ENCODE results near the gene HTT. TPM values are rescaled to one million over a fixed set of nuclear protein-coding genes. Genes with fewer than 3 reads are reported as not detected.

HTT gene
- total and polyA plus RNA-seq, 10 of the 15 experiments (the other 5 are each of a cell fraction or from before 2014, with no cell fraction given), result 3.3 to 113 (median 43.3) TPM

DNA sequence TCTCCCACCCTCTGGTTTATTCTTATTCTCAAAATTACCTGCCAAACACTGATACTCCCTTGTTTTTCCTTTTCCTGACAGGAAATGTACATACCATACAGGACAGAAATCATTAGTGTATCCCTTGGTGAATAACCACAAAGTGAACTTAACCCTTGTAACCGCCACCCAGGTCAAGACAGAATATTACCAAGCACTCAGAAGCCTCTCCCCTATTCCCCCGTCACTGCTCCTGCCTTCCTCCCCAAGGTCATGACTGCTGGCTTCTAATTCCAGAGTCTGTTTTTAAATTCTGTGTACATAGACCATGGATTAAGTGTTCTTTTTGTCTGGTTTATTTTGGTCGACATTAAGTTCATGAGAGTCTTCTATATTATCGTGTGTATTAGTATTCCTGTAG, 37.7 kb downstream of the HTT start (continued):
- TF ChIP-seq, protein P1, sequence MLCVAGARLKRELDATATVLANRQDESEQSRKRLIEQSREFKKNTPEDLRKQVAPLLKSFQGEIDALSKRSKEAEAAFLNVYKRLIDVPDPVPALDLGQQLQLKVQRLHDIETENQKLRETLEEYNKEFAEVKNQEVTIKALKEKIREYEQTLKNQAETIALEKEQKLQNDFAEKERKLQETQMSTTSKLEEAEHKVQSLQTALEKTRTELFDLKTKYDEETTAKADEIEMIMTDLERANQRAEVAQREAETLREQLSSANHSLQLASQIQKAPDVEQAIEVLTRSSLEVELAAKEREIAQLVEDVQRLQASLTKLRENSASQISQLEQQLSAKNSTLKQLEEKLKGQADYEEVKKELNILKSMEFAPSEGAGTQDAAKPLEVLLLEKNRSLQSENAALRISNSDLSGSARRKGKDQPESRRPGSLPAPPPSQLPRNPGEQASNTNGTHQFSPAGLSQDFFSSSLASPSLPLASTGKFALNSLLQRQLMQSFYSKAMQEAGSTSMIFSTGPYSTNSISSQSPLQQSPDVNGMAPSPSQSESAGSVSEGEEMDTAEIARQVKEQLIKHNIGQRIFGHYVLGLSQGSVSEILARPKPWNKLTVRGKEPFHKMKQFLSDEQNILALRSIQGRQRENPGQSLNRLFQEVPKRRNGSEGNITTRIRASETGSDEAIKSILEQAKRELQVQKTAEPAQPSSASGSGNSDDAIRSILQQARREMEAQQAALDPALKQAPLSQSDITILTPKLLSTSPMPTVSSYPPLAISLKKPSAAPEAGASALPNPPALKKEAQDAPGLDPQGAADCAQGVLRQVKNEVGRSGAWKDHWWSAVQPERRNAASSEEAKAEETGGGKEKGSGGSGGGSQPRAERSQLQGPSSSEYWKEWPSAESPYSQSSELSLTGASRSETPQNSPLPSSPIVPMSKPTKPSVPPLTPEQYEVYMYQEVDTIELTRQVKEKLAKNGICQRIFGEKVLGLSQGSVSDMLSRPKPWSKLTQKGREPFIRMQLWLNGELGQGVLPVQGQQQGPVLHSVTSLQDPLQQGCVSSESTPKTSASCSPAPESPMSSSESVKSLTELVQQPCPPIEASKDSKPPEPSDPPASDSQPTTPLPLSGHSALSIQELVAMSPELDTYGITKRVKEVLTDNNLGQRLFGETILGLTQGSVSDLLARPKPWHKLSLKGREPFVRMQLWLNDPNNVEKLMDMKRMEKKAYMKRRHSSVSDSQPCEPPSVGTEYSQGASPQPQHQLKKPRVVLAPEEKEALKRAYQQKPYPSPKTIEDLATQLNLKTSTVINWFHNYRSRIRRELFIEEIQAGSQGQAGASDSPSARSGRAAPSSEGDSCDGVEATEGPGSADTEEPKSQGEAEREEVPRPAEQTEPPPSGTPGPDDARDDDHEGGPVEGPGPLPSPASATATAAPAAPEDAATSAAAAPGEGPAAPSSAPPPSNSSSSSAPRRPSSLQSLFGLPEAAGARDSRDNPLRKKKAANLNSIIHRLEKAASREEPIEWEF (IDR thresholded peaks at IDR 0.05; ENCODE audit: insufficient replicate concordance, low read depth, low read length), result no peak
- TF ChIP-seq SMARCA5 (IDR thresholded peaks at IDR 0.05) (no peak), PAX5 (IDR thresholded peaks at IDR 0.05; ENCODE audit: borderline replicate concordance, low read depth, low read length) (no peak), BRCA1 (IDR thresholded peaks at IDR 0.05; ENCODE audit: low read depth, low read length) (no peak)

DNA sequence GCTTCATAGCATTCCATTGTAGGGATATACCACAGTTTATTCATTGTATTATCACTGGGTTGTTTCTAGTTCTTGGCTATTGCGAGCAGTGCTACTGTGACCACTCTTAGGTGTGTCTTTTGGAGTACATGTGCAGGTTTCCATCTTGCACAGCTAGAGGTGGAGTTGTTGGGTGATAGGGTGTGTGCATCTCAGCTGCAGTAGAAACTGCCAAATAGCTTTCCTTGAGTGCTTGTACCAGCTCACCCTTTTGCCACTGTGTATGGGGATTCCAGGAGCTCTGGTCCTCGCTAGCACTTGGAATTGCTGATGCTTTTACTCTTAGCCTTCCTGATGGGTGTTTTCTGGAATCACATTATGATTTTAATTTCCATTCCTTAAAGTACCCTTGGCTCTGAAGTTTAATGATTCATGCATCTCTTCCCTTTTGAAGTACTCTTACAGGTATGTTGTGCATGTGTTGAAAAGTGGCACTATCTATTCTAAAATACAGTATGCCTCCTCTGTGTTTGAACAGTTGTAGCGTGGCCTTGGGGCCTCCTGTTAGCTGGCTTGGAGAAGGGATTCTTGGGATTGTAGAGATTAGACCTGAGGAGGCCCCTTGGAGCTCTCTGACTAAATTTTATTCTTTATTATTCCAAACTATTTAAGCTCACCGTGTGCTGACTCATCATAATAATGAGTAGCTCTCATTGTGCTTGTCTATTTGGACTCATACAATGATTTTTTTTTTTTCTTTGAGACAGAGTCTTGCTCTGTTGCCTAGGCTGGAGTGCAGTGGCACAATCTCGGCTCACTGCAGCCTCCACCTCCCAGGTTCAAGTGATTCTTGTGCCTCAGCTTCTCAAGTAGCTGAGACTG, 38.4 kb downstream of the HTT start:
- Histone ChIP-seq H3K36me3 (ENCODE audit: control insufficient read depth in 2 of 2, insufficient read depth in 2 of 2, low read length in 1 of 2) (peaks cover 32 to 60% of the 10 kb centered on the region in 2 experiments), H3K4me3 (no peak overlapping the region), H3K9ac (ENCODE audit: control insufficient read depth, insufficient read depth, low read length) (no peak overlapping the region), H3K4me1 (ENCODE audit: control insufficient read depth, insufficient read depth, low read length) (no peaks in the 10 kb centered on the region), H2AFZ (ENCODE audit: control insufficient read depth, low read depth, low read length) (no peak overlapping the region), H3K9me3 (replicated peaks; ENCODE audit: control insufficient read depth, insufficient read depth, low read length) (no peaks in the 10 kb centered on the region), H3K27ac (ENCODE audit: control insufficient read depth, insufficient read depth) (no peak overlapping the region), H3K79me2 (ENCODE audit: control insufficient read depth, insufficient read depth, low read length) (no peaks in the 10 kb centered on the region; the same call in 1 of the 2 replicates), H3K27me3 (replicated peaks in 1 of 2; ENCODE audit: control insufficient read depth in 2 of 2, insufficient read depth in 2 of 2, low read length in 1 of 2) (no peaks in the 10 kb centered on the region), H4K20me1 (ENCODE audit: control insufficient read depth, insufficient read depth) (no peaks in the 10 kb centered on the region; the same call in 1 of the 2 replicates), H3K4me2 (ENCODE audit: control insufficient read depth, insufficient read depth) (no peak overlapping the region)
- SMC1A ChIA-PET (ENCODE audit: uncharacterized antibody, unreplicated experiment), result interaction anchor here (0.7 to 2.3 kb wide), 8 partner anchors 8 to 90 kb away, joined by 3 to 8 read pairs (median 3); no protein-coding TSS in a partner anchor
- CTCF ChIA-PET, result no interaction called here
- intact Hi-C loops (cut with micrococcal nuclease; ENCODE audit: unreplicated experiment), result no loop called here
- POLR2A ChIA-PET, result interaction anchor here (0.5 kb wide), 1 partner anchor 29 kb away, joined by 7 read pairs; no protein-coding TSS in a partner anchor
- ATAC-seq, result no peak
- TF ChIP-seq ZNF384 (IDR thresholded peaks at IDR 0.05; ENCODE audit: borderline replicate concordance, low read depth, low read length) (no peak), MTA3 (IDR thresholded peaks at IDR 0.05; ENCODE audit: borderline replicate concordance, low read length) (no peak), HCFC1 (IDR thresholded peaks at IDR 0.05; ENCODE audit: low read length) (no peak), TBL1XR1 (IDR thresholded peaks at IDR 0.05; ENCODE audit: low read depth, low read length) (no peak), CHD1 (IDR thresholded peaks at IDR 0.05; ENCODE audit: low read depth, low read length) (no peak), EED (IDR thresholded peaks at IDR 0.05; ENCODE audit: low read depth) (no peak), MEF2B (IDR thresholded peaks at IDR 0.05; ENCODE audit: partially characterized antibody, poor library complexity, severe bottlenecking) (no peak), FOS (IDR thresholded peaks at IDR 0.05; ENCODE audit: borderline replicate concordance, extremely low read depth, insufficient read length) (no peak), CEBPB (IDR thresholded peaks at IDR 0.05; ENCODE audit: borderline replicate concordance in 1 of 2, low read depth in 2 of 2, low read length in 2 of 2) (no peak)
- BruUV-seq (replicated peaks), result no TSS peak
- RAD21 ChIA-PET (ENCODE audit: unreplicated experiment), result interaction anchor here (1.0 kb wide), 1 partner anchor 22 kb away, joined by 4 read pairs; no protein-coding TSS in a partner anchor
- WGBS (ENCODE audit: insufficient coverage, insufficient replicate concordance, low lambda C conversion rate, missing lambda C conversion rate), result 100% methylated on average over 5 of the region's 5 CpGs
- in situ Hi-C loops (cut with MboI), result no loop called here
- DNase-seq (ENCODE audit: low read depth, low spot score), result no peak
- FAIRE-seq, result no peak

All from GM12878 (cell line).